Measurements from ENCODE around the gene DNAH1. TPM values are rescaled to one million over a fixed set of nuclear protein-coding genes. Genes with fewer than 3 reads are reported as not detected.

The DNAH1 gene
- total RNA-seq, 2 donors from 2014 or later, result 7.0 to 9.1 TPM

DNA sequence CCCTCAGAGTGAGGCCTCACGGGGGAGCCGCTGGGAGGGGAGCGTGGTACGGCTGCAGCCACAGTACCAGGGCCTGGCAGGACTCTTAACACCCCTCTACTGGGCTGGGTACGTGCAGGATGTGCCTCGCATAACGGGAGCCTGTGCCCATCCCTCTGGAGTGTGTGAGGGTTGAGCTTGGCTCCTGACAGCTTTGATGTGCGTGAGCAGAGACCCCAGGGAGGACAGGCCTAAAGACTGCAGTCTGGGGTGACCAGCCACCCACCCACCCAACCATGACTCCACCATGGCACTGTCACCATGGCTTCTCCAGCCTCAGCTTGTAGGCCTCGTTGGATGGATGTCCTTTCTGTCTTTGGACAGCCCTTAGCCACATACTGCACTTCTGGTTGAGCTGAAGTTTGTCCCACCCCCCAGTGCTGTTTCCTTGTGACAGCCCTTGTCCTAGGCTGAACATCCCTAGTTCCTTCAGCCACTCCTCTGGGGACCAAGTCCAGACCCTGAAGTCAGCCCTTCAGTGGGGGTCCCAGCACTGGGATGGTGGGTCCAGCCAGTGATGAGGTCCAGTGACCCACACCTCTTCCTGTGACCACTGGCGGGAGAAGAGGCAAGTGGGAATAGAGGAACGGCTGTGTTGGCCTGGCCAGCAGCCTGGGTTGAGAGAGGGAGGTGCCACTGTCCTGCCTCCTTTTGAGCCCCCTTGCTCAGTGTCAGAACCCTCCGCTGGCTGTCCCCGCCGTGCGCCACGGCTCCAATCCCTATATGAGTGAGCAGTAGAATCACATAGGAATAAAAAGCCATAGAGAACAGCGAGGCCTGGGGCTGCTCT, 22.4 kb upstream of the DNAH1 start:
- no peaks in the 10 kb centered on the region for H3K9me3 ChIP-seq
- peaks cover 7% of the 10 kb centered on the region for H3K36me3 ChIP-seq
- H3K9ac ChIP-seq (ENCODE audit: low read depth in 2 of 2, low read length in 2 of 2), result no peak overlapping the region
- peaks cover 9% of the 10 kb centered on the region for H3K4me1 ChIP-seq
- TF ChIP-seq, protein P1, sequence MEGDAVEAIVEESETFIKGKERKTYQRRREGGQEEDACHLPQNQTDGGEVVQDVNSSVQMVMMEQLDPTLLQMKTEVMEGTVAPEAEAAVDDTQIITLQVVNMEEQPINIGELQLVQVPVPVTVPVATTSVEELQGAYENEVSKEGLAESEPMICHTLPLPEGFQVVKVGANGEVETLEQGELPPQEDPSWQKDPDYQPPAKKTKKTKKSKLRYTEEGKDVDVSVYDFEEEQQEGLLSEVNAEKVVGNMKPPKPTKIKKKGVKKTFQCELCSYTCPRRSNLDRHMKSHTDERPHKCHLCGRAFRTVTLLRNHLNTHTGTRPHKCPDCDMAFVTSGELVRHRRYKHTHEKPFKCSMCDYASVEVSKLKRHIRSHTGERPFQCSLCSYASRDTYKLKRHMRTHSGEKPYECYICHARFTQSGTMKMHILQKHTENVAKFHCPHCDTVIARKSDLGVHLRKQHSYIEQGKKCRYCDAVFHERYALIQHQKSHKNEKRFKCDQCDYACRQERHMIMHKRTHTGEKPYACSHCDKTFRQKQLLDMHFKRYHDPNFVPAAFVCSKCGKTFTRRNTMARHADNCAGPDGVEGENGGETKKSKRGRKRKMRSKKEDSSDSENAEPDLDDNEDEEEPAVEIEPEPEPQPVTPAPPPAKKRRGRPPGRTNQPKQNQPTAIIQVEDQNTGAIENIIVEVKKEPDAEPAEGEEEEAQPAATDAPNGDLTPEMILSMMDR (IDR thresholded peaks at IDR 0.05), result no peak
- DNase-seq, result no peak
- H3K27ac ChIP-seq, result no peak overlapping the region
- no peaks in the 10 kb centered on the region for H3K27me3 ChIP-seq
- intact Hi-C loops (cut with DNase I), result loop anchor here (2.0 kb wide), 1 partner anchor 45 kb away; no protein-coding TSS in a partner anchor
- no peak overlapping the region for H3K4me3 ChIP-seq

DNA sequence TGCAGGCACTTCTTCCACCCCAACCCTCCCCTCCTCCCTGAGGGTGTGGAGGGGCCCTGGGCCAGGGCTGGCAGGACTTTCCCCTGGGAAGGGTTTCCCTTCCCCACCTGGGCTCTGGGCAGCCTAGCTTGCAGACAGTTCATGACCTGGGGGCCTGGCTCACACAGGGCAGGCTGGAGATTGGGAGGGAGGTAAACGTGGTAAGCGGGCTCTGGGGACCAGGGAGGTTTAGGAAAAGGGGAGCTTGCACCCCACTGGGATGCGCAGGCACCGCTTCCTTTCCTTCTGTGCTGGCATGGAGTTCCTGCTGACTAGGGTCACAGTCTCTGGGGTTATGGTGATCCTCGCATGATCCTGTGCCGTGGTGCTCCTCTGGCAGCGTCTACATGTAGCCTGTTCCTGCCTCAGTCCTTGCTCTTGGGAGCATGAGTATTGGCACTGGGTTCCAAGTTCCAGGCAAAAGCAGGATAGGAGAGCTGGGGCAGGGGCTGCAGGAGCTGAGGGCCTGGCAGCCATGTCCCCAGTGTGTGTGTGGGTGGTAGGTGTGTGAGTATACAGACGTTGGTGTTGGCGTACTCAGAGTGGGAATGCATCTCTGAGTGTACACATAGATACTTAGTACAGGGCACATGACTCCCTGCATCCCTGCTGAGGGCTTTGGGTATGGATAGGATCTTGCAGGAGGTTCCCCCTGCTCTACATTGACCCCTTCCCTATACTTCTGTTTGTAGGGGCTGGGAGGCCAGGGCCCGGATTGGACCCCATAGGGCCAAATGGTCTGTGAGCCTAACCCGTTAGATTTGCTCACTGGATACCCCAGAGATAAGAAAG, 21.6 kb upstream of the DNAH1 start:
- Histone ChIP-seq H3K9me3 (no peaks in the 10 kb centered on the region), H3K9ac (ENCODE audit: low read depth in 2 of 2, low read length in 2 of 2) (no peak overlapping the region), H3K4me1 (peaks cover 4% of the 10 kb centered on the region), H3K27ac (no peak overlapping the region), H3K36me3 (peaks cover 7% of the 10 kb centered on the region), H3K27me3 (no peaks in the 10 kb centered on the region), H3K4me3 (no peak overlapping the region)
- no peak for DNase-seq
- intact Hi-C loops (cut with DNase I), result no loop called here
- TF ChIP-seq, protein P1 (IDR thresholded peaks at IDR 0.05), result no peak

DNA sequence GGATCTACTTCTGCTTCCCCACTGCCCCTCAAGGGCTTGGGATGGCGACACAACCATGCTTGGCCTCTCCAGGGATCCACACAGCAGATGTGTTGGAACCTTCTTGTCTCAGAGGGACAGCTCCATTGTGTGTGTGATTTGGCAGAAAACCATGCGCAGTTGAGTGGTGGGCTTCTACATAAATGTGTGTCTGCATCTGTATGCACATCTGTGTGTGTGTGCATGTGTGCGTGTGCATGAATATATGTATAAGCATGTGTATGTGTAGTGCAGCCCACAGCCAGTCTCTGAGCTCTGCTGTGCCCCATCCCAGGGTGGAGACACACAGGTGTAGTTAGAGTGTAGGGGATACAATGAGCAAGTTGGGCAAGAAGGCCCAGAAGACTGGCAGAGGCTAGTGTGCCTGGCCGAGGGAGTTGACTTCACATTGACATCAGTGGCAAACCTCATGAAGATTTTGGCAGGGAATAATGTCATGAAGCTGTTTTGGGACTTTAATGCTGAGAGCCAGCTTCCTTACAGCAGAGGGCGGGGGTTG, 20.4 kb upstream of the DNAH1 start:
- Histone ChIP-seq H3K4me1 (peaks cover 2% of the 10 kb centered on the region), H3K36me3 (peaks cover 7% of the 10 kb centered on the region), H3K4me3 (no peak overlapping the region), H3K9ac (ENCODE audit: low read depth in 2 of 2, low read length in 2 of 2) (no peak overlapping the region), H3K9me3 (no peaks in the 10 kb centered on the region), H3K27me3 (no peaks in the 10 kb centered on the region), H3K27ac (no peak overlapping the region)
- TF ChIP-seq, protein P1 (IDR thresholded peaks at IDR 0.05), result no peak
- intact Hi-C loops (cut with DNase I), result no loop called here
- DNase-seq, result no peak

DNA sequence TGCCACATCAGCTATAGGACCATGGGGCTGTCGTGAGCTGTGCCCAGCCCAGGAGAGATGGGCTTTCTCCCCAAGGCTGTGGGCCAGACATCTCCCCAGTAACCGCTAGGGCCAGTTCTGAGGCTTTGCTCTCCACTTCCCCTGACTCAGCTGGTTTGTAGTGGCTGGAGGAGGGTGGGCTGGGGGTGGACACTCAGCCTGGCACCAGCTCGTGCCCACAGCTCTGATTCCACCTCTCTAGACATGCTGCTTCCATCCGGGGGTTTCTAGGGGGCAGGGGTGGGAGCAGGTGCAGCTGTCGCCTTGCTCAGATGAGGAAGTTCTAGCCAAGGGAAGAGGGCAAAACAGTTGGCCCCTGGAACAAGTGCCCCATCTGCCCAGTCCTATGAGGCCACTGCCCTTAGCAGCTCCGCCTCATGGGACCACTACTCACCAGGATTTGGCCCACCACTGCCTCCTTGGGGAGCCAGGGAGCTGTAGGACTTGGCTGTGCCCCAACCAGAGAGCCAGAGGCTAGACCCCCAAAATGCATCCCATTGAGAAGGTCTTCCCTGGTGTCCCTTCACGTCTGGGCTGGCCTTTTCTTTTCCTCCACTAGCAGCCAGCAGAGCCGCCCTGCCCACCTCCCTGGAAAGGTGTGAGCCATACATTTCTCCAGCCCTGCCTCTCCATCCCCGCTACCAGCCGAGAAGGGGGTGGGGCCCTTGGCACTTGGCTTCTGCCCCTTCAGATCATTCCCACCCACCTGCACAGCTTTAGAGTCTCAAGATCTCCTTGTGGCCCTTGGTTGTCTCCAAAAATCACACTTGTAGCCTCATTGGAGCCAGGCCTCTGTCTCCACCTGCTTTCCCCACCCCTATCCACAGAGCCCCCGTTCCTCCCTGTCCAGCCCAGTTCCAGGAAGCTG, 18.6 kb upstream of the DNAH1 start:
- no peak for DNase-seq
- no peaks in the 10 kb centered on the region for H3K27me3 ChIP-seq
- no peak overlapping the region for H3K27ac ChIP-seq
- TF ChIP-seq, protein P1 (IDR thresholded peaks at IDR 0.05), result no peak
- H3K9me3 ChIP-seq, result no peaks in the 10 kb centered on the region
- H3K9ac ChIP-seq (ENCODE audit: low read depth in 2 of 2, low read length in 2 of 2), result no peak overlapping the region
- H3K36me3 ChIP-seq, result peaks cover 2% of the 10 kb centered on the region
- H3K4me1 ChIP-seq, result peaks cover 2% of the 10 kb centered on the region
- no peak overlapping the region for H3K4me3 ChIP-seq
- intact Hi-C loops (cut with DNase I), result no loop called here

Data from colonic mucosa (tissue), 4 donors.